Tibial nerve (tissue), 4 donors: ENCODE results near the gene SHANK3. TPM values are rescaled to one million over a fixed set of nuclear protein-coding genes. Genes with fewer than 3 reads are reported as not detected.

Experiments used
- DNase-seq, 2 donors: peaks; one replicate each; pipeline ENCODE4 v3.0.0-alpha.2; 2019; ENCODE audit warnings: low spot score in 2 of 2
- H3K27ac ChIP-seq, 4 donors: fragments of 200-600 bp; sonication (generic) in 3 of 4; one replicate each; pipeline ENCODE4 v1.5.1; 2017 to 2019; ENCODE audit warnings: mild to moderate bottlenecking in 1 of 4
- H3K27me3 ChIP-seq, 2 donors: fragments of 200-600 bp; sonication (generic) in 1 of 2; one replicate each; pipeline versions ENCODE4 v1.5.1 to v1.6.0; 2017 to 2019
- H3K36me3 ChIP-seq, 3 donors: fragments of 200-600 bp; sonication (generic); one replicate each; pipeline ENCODE4 v1.5.1; 2018 to 2019
- H3K4me1 ChIP-seq, 4 donors: fragments of 200-600 bp; sonication (generic) in 3 of 4; one replicate each; pipeline ENCODE4 v1.5.1; 2017 to 2019
- H3K4me3 ChIP-seq, 4 donors: fragments of 200-600 bp; sonication (generic) in 3 of 4; one replicate each; pipeline ENCODE4 v1.5.1; 2017 to 2019; ENCODE audit warnings: mild to moderate bottlenecking in 1 of 4, moderate library complexity in 1 of 4
- H3K9me3 ChIP-seq, 4 donors: fragments of 200-600 bp; sonication (generic) in 3 of 4; one replicate each; pipeline ENCODE4 v1.5.1; 2017 to 2019
- EP300 ChIP-seq, 2 donors: sonication (generic); formaldehyde crosslinking; IDR thresholded peaks; one replicate each; pipeline ENCODE4 v1.6.1; 2017; ENCODE audit warnings: antibody characterized with exemption in 2 of 2, mild to moderate bottlenecking in 1 of 2
- POLR2A ChIP-seq, 2 donors: fragments of 450-650 bp; IDR thresholded peaks; one replicate each; pipeline ENCODE4 v1.6.1; 2017; ENCODE audit warnings: antibody characterized with exemption in 2 of 2, mild to moderate bottlenecking in 2 of 2, moderate library complexity in 2 of 2
- WGBS, 2 donors: methylation state at CpG; one replicate each; pipeline ENCODE4 v1.1.5; 2018; 5-methylcytosine and 5-hydroxymethylcytosine counted together
- total RNA-seq, 4 donors: library from RNA; depleted of rRNA; stranded (reverse); fragments of >200 nt; gene quantifications; one replicate each; pipeline ENCODE4 v1.1.0, GENCODE V29; 2016
- TF ChIP-seq, protein P1 (sequence below), 5 experiments: fragments of 200-600 bp in 3 of 5; fragments of 450-650 bp in 2 of 5; sonication (generic) in 3 of 5; IDR thresholded peaks; one replicate each; pipeline ENCODE4 v1.5.1; 2016 to 2019; ENCODE audit warnings: antibody characterized with exemption in 5 of 5, mild to moderate bottlenecking in 3 of 5, moderate library complexity in 2 of 5

Gene SHANK3
- 10 to 100 TPM; 10.3 to 29.4 (median 20.5) TPM for total RNA-seq

DNA sequence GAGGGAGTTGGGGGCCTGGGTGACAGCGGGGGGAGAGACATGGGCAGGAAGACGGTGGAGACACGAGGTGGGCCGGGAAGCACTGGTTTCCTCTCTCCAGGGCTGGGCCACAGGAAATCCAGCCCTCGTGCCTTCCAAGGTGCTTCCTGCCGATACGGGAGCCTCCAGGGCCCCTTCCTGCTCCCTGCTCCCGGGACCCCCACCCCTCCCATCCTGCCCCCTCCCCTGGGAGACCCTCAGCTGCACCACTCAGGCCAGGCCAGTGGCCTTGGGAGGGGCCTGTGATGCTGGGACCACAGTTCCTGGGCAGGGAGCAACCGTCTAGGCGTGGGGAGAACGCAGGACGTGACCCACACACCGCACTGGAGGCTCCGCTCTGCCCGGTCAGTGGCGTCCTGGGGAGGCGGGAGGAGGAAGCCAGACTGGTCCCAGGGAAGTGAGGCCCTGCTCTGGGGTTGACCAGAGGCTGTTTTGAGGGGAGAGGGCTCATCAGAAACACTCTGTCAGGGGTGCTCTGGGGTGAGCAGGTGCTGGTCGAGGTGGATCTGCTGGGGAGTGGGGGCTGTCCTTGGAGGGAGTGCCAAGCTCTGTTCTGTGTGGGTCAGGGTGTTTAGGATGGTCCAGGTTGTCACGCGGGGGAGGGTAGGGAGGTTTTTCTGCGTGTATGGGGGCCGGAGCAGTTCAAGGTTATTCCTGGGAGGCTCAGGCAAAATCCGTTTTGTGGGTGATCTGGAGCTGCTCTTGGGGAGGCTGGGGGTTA lies at the start of gene SHANK3:
TSS of gene SHANK3 (plus strand) at position 353 of the 760 bp plus-strand sequence.
- H3K4me3 ChIP-seq = peak within 1 kb of the TSS; percentile 19 to 53 (median 32)
- no peaks in the 10 kb centered on the region for H3K36me3 ChIP-seq
- peak within 1 kb of the TSS in 2 of 4 donors; percentile 23 to 50 for H3K27ac ChIP-seq
- TF ChIP-seq EP300 (IDR thresholded peaks at IDR 0.05) = peak; percentile 44 to 61
- no peak for TF ChIP-seq POLR2A (IDR thresholded peaks at IDR 0.05)
- 52 to 53% methylated on average over 23 of the region's 23 CpGs for WGBS, 2 donors
- peaks cover 2 to 63% of the 10 kb centered on the region in 2 donors for H3K27me3 ChIP-seq
- DNase-seq = no peak
- H3K9me3 ChIP-seq = no peaks in the 10 kb centered on the region
- peaks cover 0 to 17% (median 10%) of the 10 kb centered on the region in 4 donors for H3K4me1 ChIP-seq

DNA sequence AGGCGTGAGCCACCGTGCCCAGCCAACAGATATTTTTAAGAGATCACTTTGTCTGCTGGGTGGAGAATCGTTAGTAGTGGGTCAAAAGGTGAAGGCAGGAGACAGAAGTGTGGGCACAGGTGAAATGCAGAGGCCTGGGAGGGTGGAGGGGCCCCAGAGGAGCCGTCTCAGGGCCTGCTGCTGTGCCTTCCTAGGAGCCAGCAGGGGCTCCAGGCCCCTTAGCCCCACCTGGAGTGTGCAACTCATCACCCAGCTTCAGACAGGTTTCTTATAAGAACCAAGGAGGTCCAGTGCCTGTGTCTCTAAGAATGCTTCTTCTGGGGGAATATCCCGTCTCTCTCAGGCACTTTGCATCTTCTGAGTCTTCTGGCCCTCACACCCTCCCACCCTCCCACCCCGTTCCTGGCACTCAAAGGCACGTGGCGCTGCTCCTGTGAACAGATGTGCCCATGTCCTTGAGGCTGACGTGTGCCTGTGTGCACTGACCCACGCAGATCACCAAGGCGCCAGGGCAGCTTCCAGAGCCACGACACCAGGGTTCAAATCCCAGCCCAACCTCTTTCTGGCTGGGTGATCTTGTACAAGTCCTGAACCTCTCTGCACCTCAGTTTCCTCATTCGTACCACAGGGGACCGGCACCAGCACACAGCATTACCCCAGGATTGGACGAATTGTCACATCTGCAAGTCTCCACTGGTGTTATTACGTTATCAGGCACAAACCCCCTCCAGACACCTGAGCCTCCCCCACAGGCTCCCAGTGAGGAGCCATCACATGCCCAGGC lies 48.1 kb upstream of the SHANK3 start:
- H3K36me3 ChIP-seq = peaks cover 0 to 23% (median 0%) of the 10 kb centered on the region in 3 donors
- TF ChIP-seq POLR2A (IDR thresholded peaks at IDR 0.05) (no peak), EP300 (IDR thresholded peaks at IDR 0.05) (no peak)
- TF ChIP-seq, protein P1, sequence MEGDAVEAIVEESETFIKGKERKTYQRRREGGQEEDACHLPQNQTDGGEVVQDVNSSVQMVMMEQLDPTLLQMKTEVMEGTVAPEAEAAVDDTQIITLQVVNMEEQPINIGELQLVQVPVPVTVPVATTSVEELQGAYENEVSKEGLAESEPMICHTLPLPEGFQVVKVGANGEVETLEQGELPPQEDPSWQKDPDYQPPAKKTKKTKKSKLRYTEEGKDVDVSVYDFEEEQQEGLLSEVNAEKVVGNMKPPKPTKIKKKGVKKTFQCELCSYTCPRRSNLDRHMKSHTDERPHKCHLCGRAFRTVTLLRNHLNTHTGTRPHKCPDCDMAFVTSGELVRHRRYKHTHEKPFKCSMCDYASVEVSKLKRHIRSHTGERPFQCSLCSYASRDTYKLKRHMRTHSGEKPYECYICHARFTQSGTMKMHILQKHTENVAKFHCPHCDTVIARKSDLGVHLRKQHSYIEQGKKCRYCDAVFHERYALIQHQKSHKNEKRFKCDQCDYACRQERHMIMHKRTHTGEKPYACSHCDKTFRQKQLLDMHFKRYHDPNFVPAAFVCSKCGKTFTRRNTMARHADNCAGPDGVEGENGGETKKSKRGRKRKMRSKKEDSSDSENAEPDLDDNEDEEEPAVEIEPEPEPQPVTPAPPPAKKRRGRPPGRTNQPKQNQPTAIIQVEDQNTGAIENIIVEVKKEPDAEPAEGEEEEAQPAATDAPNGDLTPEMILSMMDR (IDR thresholded peaks at IDR 0.05) = no peak
- no peaks in the 10 kb centered on the region for H3K9me3 ChIP-seq
- 70 to 77% methylated on average over 15 to 16 of the region's 16 CpGs for WGBS, 2 donors
- peaks cover 0 to 49% (median 34%) of the 10 kb centered on the region in 4 donors for H3K4me1 ChIP-seq
- H3K27ac ChIP-seq = no peak overlapping the region
- peak in 1 of 2 donors; percentile 7 for DNase-seq
- no peaks in the 10 kb centered on the region for H3K27me3 ChIP-seq
- no peak overlapping the region for H3K4me3 ChIP-seq

DNA sequence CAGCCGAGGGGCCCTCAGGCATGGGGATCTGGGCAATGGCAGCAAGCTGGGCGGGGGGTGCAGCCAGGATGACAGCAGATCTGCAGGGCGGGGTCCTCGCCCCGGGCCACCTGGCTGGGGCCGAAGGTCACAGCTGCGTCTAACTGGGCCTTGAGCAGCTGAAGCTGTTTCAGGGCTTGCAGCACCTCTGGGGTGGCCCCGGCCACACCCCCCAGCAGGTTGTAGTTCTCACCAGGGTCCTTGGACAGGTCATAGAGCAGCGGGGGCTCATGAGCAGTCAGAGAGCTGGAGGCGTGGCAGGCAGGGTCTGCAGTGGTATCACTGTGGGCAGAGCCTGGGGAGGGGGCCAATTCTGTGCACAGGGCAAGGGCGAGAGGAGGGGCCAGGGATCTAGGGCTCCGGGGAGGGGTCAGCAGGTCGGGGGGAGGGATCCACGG lies 47.5 kb upstream of the SHANK3 start:
- H3K9me3 ChIP-seq = no peaks in the 10 kb centered on the region
- peaks cover 0 to 45% (median 31%) of the 10 kb centered on the region in 4 donors for H3K4me1 ChIP-seq
- H3K27ac ChIP-seq = no peak overlapping the region
- WGBS, 2 donors = 76 to 82% methylated on average over 7 to 14 of the region's 14 CpGs
- peak in 1 of 2 donors; percentile 6 for DNase-seq
- H3K36me3 ChIP-seq = peaks cover 0 to 23% (median 0%) of the 10 kb centered on the region in 3 donors
- no peak for TF ChIP-seq EP300 (IDR thresholded peaks at IDR 0.05)
- TF ChIP-seq, protein P1 (IDR thresholded peaks at IDR 0.05) = no peak
- no peak for TF ChIP-seq POLR2A (IDR thresholded peaks at IDR 0.05)
- no peaks in the 10 kb centered on the region for H3K27me3 ChIP-seq
- no peak overlapping the region for H3K4me3 ChIP-seq

DNA sequence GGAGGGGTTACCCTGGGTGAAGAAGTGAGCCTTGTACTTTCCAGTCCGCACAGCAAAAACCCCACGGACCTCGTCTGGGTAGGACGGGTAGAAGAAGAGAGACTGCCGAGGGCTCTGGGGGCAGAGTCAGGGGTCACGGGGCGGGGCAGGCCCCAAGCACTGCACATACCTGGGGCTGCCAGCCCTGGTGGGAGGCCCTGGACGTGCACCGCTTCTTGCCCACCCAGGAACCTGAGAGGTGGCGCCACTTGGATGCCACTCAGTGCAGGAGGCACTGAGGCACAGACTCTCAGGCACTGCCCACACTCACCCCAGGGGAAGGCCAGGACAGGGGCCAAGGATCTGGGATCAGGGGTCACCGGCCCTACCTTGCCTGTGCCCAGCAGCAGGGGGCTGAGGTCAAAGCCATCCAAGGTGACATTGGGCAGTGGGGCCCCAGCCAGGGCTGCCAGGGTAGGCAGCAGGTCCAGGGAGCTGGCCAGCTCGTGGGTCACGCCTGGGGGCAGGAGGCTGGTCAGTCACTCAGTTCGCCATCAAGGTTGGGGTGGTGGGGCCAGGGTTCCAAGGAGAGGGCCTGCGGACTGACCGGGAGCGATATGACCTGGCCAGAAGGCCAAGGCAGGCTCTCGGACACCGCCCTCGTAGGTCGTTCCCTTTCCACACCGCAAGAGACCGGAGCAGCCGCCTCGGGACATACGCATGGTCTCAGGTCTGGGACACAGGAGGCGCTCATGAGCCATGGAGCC lies 46.9 kb upstream of the SHANK3 start:
- Histone ChIP-seq H3K4me3 (no peak overlapping the region), H3K27ac (no peak overlapping the region), H3K4me1 (peaks cover 0 to 39% (median 27%) of the 10 kb centered on the region in 4 donors), H3K9me3 (no peaks in the 10 kb centered on the region), H3K27me3 (no peaks in the 10 kb centered on the region), H3K36me3 (peaks cover 0 to 23% (median 0%) of the 10 kb centered on the region in 3 donors)
- TF ChIP-seq POLR2A (IDR thresholded peaks at IDR 0.05) (no peak), EP300 (IDR thresholded peaks at IDR 0.05) (no peak)
- TF ChIP-seq, protein P1 (IDR thresholded peaks at IDR 0.05) = no peak
- 85 to 86% methylated on average over 23 to 24 of the region's 27 CpGs for WGBS, 2 donors
- peak in 1 of 2 donors; percentile 11 for DNase-seq

DNA sequence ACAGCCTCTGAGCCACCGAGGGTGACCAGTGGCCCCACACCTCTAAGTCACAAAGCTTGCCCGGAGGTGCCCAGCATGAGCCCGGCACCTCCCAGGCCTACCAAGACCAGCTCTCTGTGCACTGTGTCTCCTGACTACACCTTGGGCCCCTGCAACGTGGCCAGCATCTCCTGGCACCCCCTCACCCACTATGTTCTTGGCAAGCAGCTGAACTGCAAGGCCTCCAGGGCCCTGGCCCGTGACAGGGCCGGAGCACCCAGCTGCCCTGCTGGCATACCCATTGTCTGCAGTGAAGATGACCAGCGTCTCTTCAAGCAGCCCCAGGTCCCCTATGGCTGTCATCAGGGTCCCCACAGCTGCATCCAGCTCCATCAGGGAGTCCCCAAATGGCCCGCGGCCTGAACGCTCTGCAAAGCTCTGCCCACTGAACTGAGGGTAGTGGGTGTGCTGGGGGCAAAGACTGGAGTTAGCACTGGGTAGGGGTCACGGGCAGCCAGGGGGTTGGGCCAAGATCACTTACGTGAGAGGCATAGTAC lies 46.2 kb upstream of the SHANK3 start:
- H3K4me3 ChIP-seq = no peak overlapping the region
- WGBS, 2 donors = 82 to 88% methylated on average over 12 of the region's 12 CpGs
- peaks cover 0 to 23% (median 0%) of the 10 kb centered on the region in 3 donors for H3K36me3 ChIP-seq

More for the DNA sequence above, 46.2 kb upstream of the SHANK3 start:
- no peak for DNase-seq
- TF ChIP-seq, protein P1 (IDR thresholded peaks at IDR 0.05) = no peak
- no peak for TF ChIP-seq EP300 (IDR thresholded peaks at IDR 0.05)
- no peak for TF ChIP-seq POLR2A (IDR thresholded peaks at IDR 0.05)
- Histone ChIP-seq H3K27ac (no peak overlapping the region), H3K4me1 (peaks cover 0 to 33% (median 24%) of the 10 kb centered on the region in 4 donors), H3K27me3 (no peaks in the 10 kb centered on the region), H3K9me3 (no peaks in the 10 kb centered on the region)
